ENCODE data around the gene SMYD2.

The SMYD2 gene

DNA sequence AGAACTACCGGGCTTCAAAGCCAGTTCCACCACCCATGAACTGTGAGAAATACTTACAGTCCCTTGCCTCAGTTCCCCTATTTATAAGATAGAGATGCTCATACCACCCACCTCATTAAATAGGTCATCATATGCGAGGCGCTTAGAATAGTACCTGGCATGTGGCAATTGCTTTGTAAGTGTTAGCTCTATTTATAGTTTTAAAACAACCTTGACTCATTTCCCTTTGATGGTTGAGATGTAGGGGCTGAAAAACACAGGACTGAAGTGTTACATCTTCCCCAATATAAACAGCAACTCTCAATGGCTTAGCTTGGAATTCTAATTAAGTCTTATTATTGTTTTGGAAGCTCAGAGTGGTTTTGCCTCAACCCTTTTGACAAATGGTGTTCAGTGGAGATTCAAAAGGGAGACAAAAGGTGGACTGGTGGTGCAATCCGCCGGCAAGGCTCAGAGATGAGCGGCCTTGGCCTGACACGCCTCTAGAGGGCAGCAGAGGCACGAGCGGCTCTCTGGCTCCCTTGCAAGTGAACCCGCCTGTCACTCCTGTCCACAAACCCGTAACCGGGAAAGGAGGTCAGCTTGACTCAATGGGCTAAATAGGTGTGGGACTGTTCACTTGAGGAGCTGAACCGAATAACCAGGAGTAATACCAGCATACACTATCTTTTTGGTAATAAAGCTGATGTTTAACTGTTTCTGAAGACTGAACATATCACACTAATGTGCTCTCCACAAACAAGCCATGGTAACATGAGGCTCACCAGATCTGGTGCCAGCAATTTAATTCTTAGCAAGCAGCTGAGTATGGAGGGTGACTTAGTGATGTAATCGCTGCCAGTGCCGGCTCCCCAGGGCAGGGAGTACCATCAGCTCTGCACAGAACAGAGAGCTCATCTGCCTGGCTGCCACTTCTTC, 19.5 kb upstream of the SMYD2 start:
- Histone ChIP-seq H3K27me3 (ENCODE audit: control insufficient read depth, insufficient read depth, low read length) (no peaks in the 10 kb centered on the region), H3K4me1 (no peaks in the 10 kb centered on the region), H3K4me3 (ENCODE audit: low read depth, low read length) (no peak overlapping the region), H3K79me2 (no peaks in the 10 kb centered on the region), H3K4me2 (ENCODE audit: low read length) (no peak overlapping the region), H3K36me3 (ENCODE audit: control insufficient read depth, insufficient read depth, low read length) (no peaks in the 10 kb centered on the region), H2AFZ (no peak overlapping the region), H3K9ac (no peak overlapping the region), H3K9me3 (ENCODE audit: control insufficient read depth, low read length) (no peaks in the 10 kb centered on the region), H3K27ac (no peak overlapping the region)
- TF ChIP-seq, protein P1, sequence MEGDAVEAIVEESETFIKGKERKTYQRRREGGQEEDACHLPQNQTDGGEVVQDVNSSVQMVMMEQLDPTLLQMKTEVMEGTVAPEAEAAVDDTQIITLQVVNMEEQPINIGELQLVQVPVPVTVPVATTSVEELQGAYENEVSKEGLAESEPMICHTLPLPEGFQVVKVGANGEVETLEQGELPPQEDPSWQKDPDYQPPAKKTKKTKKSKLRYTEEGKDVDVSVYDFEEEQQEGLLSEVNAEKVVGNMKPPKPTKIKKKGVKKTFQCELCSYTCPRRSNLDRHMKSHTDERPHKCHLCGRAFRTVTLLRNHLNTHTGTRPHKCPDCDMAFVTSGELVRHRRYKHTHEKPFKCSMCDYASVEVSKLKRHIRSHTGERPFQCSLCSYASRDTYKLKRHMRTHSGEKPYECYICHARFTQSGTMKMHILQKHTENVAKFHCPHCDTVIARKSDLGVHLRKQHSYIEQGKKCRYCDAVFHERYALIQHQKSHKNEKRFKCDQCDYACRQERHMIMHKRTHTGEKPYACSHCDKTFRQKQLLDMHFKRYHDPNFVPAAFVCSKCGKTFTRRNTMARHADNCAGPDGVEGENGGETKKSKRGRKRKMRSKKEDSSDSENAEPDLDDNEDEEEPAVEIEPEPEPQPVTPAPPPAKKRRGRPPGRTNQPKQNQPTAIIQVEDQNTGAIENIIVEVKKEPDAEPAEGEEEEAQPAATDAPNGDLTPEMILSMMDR (IDR thresholded peaks at IDR 0.05): peak; percentile 82

DNA sequence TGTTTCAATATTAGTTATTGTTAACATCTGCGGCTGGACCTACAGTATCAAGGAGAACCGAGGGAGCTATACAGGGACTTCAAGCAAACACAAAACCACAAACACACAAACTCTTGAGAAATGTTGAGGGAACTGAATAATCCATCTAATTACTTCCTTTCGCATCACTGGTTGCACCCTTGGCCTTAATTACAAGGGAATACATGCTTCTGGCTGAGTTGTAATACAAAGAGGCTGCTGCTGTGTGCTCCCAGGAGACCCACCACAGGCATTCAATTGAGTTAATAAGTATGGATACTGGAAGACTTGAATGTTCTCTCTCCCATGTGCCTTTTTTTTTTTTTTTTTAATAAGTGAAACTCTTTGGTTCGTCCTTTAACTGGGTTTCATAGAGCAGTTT, 16.8 kb upstream of the SMYD2 start:
- H3K4me2 ChIP-seq (ENCODE audit: low read length): no peak overlapping the region
- no peaks in the 10 kb centered on the region for H3K36me3 ChIP-seq (ENCODE audit: control insufficient read depth, insufficient read depth, low read length)
- no peaks in the 10 kb centered on the region for H3K79me2 ChIP-seq
- no peaks in the 10 kb centered on the region for H3K4me1 ChIP-seq
- no peak overlapping the region for H3K9ac ChIP-seq
- TF ChIP-seq, protein P1 (IDR thresholded peaks at IDR 0.05): no peak
- H3K9me3 ChIP-seq (ENCODE audit: control insufficient read depth, low read length): no peaks in the 10 kb centered on the region
- H3K27me3 ChIP-seq (ENCODE audit: control insufficient read depth, insufficient read depth, low read length): no peaks in the 10 kb centered on the region
- no peak overlapping the region for H3K27ac ChIP-seq
- H3K4me3 ChIP-seq (ENCODE audit: low read depth, low read length): no peak overlapping the region
- H2AFZ ChIP-seq: no peak overlapping the region

DNA sequence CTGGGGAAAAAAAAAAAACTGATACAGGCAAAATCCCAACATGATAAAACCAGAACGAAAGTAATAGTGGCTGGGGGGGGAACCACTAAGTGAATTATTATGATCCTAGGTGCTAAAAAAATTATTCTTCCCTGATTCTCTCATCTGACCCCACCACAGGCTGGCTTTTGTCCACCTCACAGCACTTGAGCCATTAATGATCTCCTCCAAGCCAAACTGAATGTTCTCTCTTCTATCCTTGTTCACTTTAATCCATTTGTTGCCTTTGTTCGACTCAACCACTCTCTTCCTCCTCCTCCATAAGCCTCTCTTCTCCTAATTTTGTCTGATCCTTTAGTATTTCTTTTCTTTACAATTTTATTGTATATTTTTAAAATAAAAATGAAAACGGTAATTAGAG, 16.0 kb upstream of the SMYD2 start:
- no peaks in the 10 kb centered on the region for H3K9me3 ChIP-seq (ENCODE audit: control insufficient read depth, low read length)
- no peak overlapping the region for H3K9ac ChIP-seq
- H2AFZ ChIP-seq: no peak overlapping the region
- TF ChIP-seq, protein P1 (IDR thresholded peaks at IDR 0.05): no peak
- no peak overlapping the region for H3K27ac ChIP-seq
- no peaks in the 10 kb centered on the region for H3K27me3 ChIP-seq (ENCODE audit: control insufficient read depth, insufficient read depth, low read length)
- no peak overlapping the region for H3K4me2 ChIP-seq (ENCODE audit: low read length)
- H3K4me3 ChIP-seq (ENCODE audit: low read depth, low read length): no peak overlapping the region
- H3K4me1 ChIP-seq: no peaks in the 10 kb centered on the region
- H3K79me2 ChIP-seq: no peaks in the 10 kb centered on the region
- no peaks in the 10 kb centered on the region for H3K36me3 ChIP-seq (ENCODE audit: control insufficient read depth, insufficient read depth, low read length)

DNA sequence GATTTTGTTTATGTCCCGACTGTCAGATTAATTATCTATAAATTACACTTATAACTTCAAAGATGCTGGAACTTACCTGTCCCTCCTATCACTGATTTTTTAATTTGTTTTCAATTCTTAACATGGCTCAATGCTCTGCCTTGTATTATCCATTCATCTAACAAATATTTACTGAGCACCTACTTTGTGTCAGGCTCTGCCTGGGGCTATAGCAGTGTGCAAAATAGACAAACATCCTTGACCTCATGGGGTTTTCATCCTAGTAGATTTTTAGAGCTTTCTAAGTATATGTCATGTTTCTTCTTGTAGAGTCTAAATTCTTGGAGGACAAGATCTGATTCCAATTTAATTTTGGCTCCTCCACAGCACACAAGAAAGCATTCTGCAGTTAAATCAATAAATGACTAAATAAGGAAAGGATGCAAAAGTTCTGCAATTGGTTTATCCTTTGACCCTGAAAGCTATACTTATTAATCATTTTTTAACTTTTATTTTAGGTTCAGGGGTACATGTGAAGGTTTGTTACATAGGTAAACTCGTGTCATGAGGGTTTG, 10.8 kb upstream of the SMYD2 start:
- Histone ChIP-seq H3K27ac (no peak overlapping the region), H3K9ac (no peak overlapping the region), H3K4me1 (no peaks in the 10 kb centered on the region), H2AFZ (no peak overlapping the region), H3K4me3 (ENCODE audit: low read depth, low read length) (no peak overlapping the region), H3K79me2 (no peaks in the 10 kb centered on the region), H3K27me3 (ENCODE audit: control insufficient read depth, insufficient read depth, low read length) (no peaks in the 10 kb centered on the region), H3K36me3 (ENCODE audit: control insufficient read depth, insufficient read depth, low read length) (no peaks in the 10 kb centered on the region), H3K4me2 (ENCODE audit: low read length) (no peak overlapping the region), H3K9me3 (ENCODE audit: control insufficient read depth, low read length) (no peaks in the 10 kb centered on the region)
- TF ChIP-seq, protein P1 (IDR thresholded peaks at IDR 0.05): no peak
